Neural cell (in vitro differentiated cells): ENCODE measurements around the gene VWA3B. TPM values are rescaled to one million over a fixed set of nuclear protein-coding genes. Genes with fewer than 3 reads are reported as not detected.

Experiments
- H2AFZ ChIP-seq: fragments of 200-600, 300-800 bp; sonication (generic), shearing (Covaris generic); 2 replicates; pipeline ENCODE4 v1.6.0; 2014; ENCODE audit warnings: low read depth, mild to moderate bottlenecking, antibody characterized with exemption, low read length, moderate library complexity
- H3F3A ChIP-seq: fragments of 200-600 bp; shearing (Covaris generic); 2 replicates; pipeline ENCODE4 v1.6.1; 2016; ENCODE audit warnings: mild to moderate bottlenecking, moderate library complexity, mixed read lengths, antibody characterized with exemption, low read length; ENCODE audit not compliant: insufficient read depth, poor library complexity, severe bottlenecking
- H3K27ac ChIP-seq: fragments of 200-600, 300-800 bp; sonication (generic), shearing (Covaris generic); 2 replicates; pipeline ENCODE4 v1.5.1; 2014; ENCODE audit warnings: mild to moderate bottlenecking, low read length, moderate library complexity
- H3K27me3 ChIP-seq: fragments of 300-800, 200-600 bp; sonication (generic), shearing (Covaris generic); 2 replicates; pipeline ENCODE4 v1.6.0; 2014; ENCODE audit warnings: mild to moderate bottlenecking, low read depth, low read length, moderate library complexity; ENCODE audit not compliant: insufficient read depth
- H3K36me3 ChIP-seq: fragments of 300-800, 200-600 bp; sonication (generic), shearing (Covaris generic); 2 replicates; pipeline ENCODE4 v1.5.1; 2014; ENCODE audit warnings: mild to moderate bottlenecking, antibody characterized with exemption, low read length, moderate library complexity; ENCODE audit not compliant: insufficient read depth
- H3K4me2 ChIP-seq: fragments of 300-800, 200-600 bp; sonication (generic), shearing (Covaris generic); 2 replicates; pipeline ENCODE4 v1.6.0; 2014; ENCODE audit warnings: mild to moderate bottlenecking, low read length
- H3K4me3 ChIP-seq: fragments of 300-800, 200-600 bp; sonication (generic), shearing (Covaris generic); 2 replicates; pipeline ENCODE4 v1.5.1; 2014; ENCODE audit warnings: mild to moderate bottlenecking, low read length, moderate library complexity
- H3K79me2 ChIP-seq: fragments of 200-600 bp; shearing (Covaris generic); replicated peaks from 2 replicates; pipeline ENCODE4 v1.6.0; 2014; ENCODE audit warnings: mild to moderate bottlenecking, low read length, moderate library complexity; ENCODE audit not compliant: insufficient read depth
- H3K9ac ChIP-seq: fragments of 300-800, 200-600 bp; sonication (generic), shearing (Covaris generic); 2 replicates; pipeline ENCODE4 v1.6.1; 2016; ENCODE audit warnings: mild to moderate bottlenecking, low read length, mixed read lengths
- H3K9me2 ChIP-seq: fragments of 200-600 bp; shearing (Covaris generic); 2 replicates; pipeline ENCODE4 v1.6.1; 2016; ENCODE audit warnings: mild to moderate bottlenecking, low read length, mixed read lengths; ENCODE audit not compliant: insufficient read depth
- H3K9me3 ChIP-seq: fragments of 200-600, 300-800 bp; sonication (generic), shearing (Covaris generic); 2 replicates; pipeline ENCODE4 v1.6.1; 2016; ENCODE audit warnings: mild to moderate bottlenecking, mixed run types, low read length, moderate library complexity, mixed read lengths
- H4K20me1 ChIP-seq: fragments of 200-600 bp; shearing (Covaris generic); 2 replicates; pipeline ENCODE4 v1.6.1; 2016; ENCODE audit warnings: mild to moderate bottlenecking, mixed run types; ENCODE audit not compliant: insufficient read depth
- EP300 ChIP-seq: fragments of 450-650 bp; conservative IDR thresholded peaks from 2 replicates; pipeline ENCODE4 v1.6.1; 2014; ENCODE audit warnings: antibody characterized with exemption, mild to moderate bottlenecking, moderate library complexity; ENCODE audit not compliant: poor library complexity, severe bottlenecking
- EZH2 ChIP-seq: fragments of 200-600, 300-800 bp; shearing (Covaris generic), sonication (generic); IDR thresholded peaks from 2 replicates; pipeline ENCODE4 v1.6.1; 2014; ENCODE audit warnings: antibody characterized with exemption, low read length, borderline replicate concordance, mild to moderate bottlenecking; ENCODE audit not compliant: insufficient read depth, poor library complexity, severe bottlenecking
- MXI1 ChIP-seq: fragments of 450-650 bp; conservative IDR thresholded peaks from 2 replicates; pipeline ENCODE4 v1.6.1; 2014; ENCODE audit warnings: antibody characterized with exemption, mild to moderate bottlenecking; ENCODE audit not compliant: poor library complexity, severe bottlenecking
- POLR2AphosphoS5 ChIP-seq: IDR thresholded peaks from 2 replicates; pipeline ENCODE4 v1.6.1; 2012
- RAD21 ChIP-seq: fragments of 450-650 bp; conservative IDR thresholded peaks from 2 replicates; pipeline ENCODE4 v1.6.1; 2014; ENCODE audit warnings: antibody characterized with exemption, mild to moderate bottlenecking, moderate library complexity
- SMC3 ChIP-seq: fragments of 450-650 bp; conservative IDR thresholded peaks from 2 replicates; pipeline ENCODE4 v1.6.1; 2014; ENCODE audit warnings: antibody characterized with exemption, mild to moderate bottlenecking, moderate library complexity; ENCODE audit not compliant: poor library complexity
- TAF1 ChIP-seq: IDR thresholded peaks from 2 replicates; pipeline ENCODE4 v1.6.1; 2012; ENCODE audit warnings: low read depth
- polyA plus RNA-seq: library from polyadenylated mRNA; depleted of rRNA; stranded (reverse); fragments of >200 nt; gene quantifications from 2 replicates; pipeline ENCODE4 v1.2.3, GENCODE V29; 2014
- TF ChIP-seq, protein P1 (sequence below): IDR thresholded peaks from 2 replicates; pipeline ENCODE4 v1.6.1; 2012; ENCODE audit warnings: borderline replicate concordance
- TF ChIP-seq, protein P2 (sequence below): fragments of 450-650 bp; IDR thresholded peaks from 2 replicates; pipeline ENCODE4 v1.5.1; 2014; ENCODE audit warnings: antibody characterized with exemption, mild to moderate bottlenecking, moderate library complexity; ENCODE audit not compliant: poor library complexity, severe bottlenecking

VWA3B gene
- polyA plus RNA-seq, 1 donor from 2014 or later = not detected

- H3K9me3 ChIP-seq = no peaks in the 10 kb centered on the region
- no peaks in the 10 kb centered on the region for H3F3A ChIP-seq
- H3K4me2 ChIP-seq = no peak overlapping the region
- H3K9me2 ChIP-seq = no peaks in the 10 kb centered on the region
- no peaks in the 10 kb centered on the region for H3K27me3 ChIP-seq
- no peaks in the 10 kb centered on the region for H3K79me2 ChIP-seq
- no peak overlapping the region for H2AFZ ChIP-seq
- H3K9ac ChIP-seq = no peak overlapping the region
- no peaks in the 10 kb centered on the region for H3K36me3 ChIP-seq
- no peak overlapping the region for H3K4me3 ChIP-seq
- H4K20me1 ChIP-seq = no peaks in the 10 kb centered on the region
- no peak for TF ChIP-seq RAD21
- TF ChIP-seq, protein P1, sequence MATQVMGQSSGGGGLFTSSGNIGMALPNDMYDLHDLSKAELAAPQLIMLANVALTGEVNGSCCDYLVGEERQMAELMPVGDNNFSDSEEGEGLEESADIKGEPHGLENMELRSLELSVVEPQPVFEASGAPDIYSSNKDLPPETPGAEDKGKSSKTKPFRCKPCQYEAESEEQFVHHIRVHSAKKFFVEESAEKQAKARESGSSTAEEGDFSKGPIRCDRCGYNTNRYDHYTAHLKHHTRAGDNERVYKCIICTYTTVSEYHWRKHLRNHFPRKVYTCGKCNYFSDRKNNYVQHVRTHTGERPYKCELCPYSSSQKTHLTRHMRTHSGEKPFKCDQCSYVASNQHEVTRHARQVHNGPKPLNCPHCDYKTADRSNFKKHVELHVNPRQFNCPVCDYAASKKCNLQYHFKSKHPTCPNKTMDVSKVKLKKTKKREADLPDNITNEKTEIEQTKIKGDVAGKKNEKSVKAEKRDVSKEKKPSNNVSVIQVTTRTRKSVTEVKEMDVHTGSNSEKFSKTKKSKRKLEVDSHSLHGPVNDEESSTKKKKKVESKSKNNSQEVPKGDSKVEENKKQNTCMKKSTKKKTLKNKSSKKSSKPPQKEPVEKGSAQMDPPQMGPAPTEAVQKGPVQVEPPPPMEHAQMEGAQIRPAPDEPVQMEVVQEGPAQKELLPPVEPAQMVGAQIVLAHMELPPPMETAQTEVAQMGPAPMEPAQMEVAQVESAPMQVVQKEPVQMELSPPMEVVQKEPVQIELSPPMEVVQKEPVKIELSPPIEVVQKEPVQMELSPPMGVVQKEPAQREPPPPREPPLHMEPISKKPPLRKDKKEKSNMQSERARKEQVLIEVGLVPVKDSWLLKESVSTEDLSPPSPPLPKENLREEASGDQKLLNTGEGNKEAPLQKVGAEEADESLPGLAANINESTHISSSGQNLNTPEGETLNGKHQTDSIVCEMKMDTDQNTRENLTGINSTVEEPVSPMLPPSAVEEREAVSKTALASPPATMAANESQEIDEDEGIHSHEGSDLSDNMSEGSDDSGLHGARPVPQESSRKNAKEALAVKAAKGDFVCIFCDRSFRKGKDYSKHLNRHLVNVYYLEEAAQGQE = no peak
- TF ChIP-seq TAF1 = no peak
- TF ChIP-seq SMC3 = no peak
- no peak for TF ChIP-seq EZH2
- TF ChIP-seq, protein P2, sequence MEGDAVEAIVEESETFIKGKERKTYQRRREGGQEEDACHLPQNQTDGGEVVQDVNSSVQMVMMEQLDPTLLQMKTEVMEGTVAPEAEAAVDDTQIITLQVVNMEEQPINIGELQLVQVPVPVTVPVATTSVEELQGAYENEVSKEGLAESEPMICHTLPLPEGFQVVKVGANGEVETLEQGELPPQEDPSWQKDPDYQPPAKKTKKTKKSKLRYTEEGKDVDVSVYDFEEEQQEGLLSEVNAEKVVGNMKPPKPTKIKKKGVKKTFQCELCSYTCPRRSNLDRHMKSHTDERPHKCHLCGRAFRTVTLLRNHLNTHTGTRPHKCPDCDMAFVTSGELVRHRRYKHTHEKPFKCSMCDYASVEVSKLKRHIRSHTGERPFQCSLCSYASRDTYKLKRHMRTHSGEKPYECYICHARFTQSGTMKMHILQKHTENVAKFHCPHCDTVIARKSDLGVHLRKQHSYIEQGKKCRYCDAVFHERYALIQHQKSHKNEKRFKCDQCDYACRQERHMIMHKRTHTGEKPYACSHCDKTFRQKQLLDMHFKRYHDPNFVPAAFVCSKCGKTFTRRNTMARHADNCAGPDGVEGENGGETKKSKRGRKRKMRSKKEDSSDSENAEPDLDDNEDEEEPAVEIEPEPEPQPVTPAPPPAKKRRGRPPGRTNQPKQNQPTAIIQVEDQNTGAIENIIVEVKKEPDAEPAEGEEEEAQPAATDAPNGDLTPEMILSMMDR = no peak
- no peak for TF ChIP-seq EP300
- no peak for TF ChIP-seq MXI1
- H3K27ac ChIP-seq = no peak overlapping the region
Observed at GRCh38 chr2:98177286-98177685, 90.3 kb downstream of the VWA3B start.

DNA sequence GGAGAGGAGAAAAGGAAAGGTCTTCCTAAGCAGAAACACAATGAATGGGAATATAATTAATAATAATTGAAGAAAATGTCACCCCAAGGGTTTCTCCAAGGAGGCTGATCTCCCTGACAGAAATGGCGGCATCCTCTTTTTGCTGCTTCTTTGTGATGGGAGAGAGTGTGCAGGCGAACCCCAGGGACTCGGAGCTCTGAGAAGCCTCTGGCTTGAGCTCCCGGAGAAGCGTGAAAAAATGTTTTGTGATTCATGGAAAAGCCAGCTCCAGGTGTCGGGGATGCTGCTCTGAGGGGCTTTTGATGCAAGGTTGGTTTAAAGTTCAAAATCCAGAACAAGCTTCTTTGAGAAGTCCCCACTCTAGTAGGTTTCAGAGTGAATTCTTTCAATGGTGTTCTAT, 91.0 kb downstream of the VWA3B start:
- Histone ChIP-seq H3K79me2 (no peaks in the 10 kb centered on the region), H3K27ac (no peak overlapping the region), H4K20me1 (no peaks in the 10 kb centered on the region), H3K36me3 (no peaks in the 10 kb centered on the region), H3F3A (no peaks in the 10 kb centered on the region), H2AFZ (no peak overlapping the region), H3K9me3 (no peaks in the 10 kb centered on the region), H3K9ac (no peak overlapping the region), H3K9me2 (no peaks in the 10 kb centered on the region), H3K27me3 (no peaks in the 10 kb centered on the region), H3K4me2 (no peak overlapping the region), H3K4me3 (no peak overlapping the region)
- TF ChIP-seq TAF1 (no peak), SMC3 (no peak), RAD21 (no peak), POLR2AphosphoS5 (no peak), EZH2 (no peak), MXI1 (no peak), EP300 (no peak)
- TF ChIP-seq, protein P2 = no peak
- TF ChIP-seq, protein P1 = no peak
